Left ventricle myocardium inferior (tissue), 1 donor: Measurements from ENCODE around the gene KCNMA1. TPM values are rescaled to one million over a fixed set of nuclear protein-coding genes. Genes with fewer than 3 reads are reported as not detected.

Source experiments
- DNase-seq: peaks from one replicate; pipeline ENCODE4 v3.0.0-alpha.2; 2020
- H3K27ac ChIP-seq: fragments of 200-600 bp; replicated peaks from 2 replicates; pipeline ENCODE4 v1.8.0; 2021
- H3K27me3 ChIP-seq: fragments of 200-600 bp; 2 replicates; pipeline ENCODE4 v1.8.0; 2021; ENCODE audit warnings: low read depth
- H3K36me3 ChIP-seq: fragments of 200-600 bp; 2 replicates; pipeline ENCODE4 v1.8.0; 2021
- H3K4me1 ChIP-seq: fragments of 200-600 bp; 2 replicates; pipeline ENCODE4 v1.8.0; 2021
- H3K4me3 ChIP-seq: fragments of 200-600 bp; 2 replicates; pipeline ENCODE4 v1.8.0; 2021; ENCODE audit warnings: mild to moderate bottlenecking, moderate library complexity
- H3K9me3 ChIP-seq: fragments of 200-600 bp; replicated peaks from 2 replicates; pipeline ENCODE4 v1.8.0; 2021
- CTCF ChIP-seq: fragments of 200-600 bp; IDR thresholded peaks from 2 replicates; pipeline ENCODE4 v1.8.0; 2021; ENCODE audit warnings: antibody characterized with exemption, mild to moderate bottlenecking, borderline replicate concordance
- intact Hi-C: fragments of 100-400 bp; cut with micrococcal nuclease; formaldehyde crosslinking; loops from one replicate; pipeline ENCODE4 v1.11.0; 2022
- total RNA-seq: library from RNA; stranded (reverse); fragmentation: NEBNext Ultra II Directional; extraction: Animal tissue kit (Norgen Biotek cat#: 25700); gene quantifications from one replicate; pipeline ENCODE4 v1.2.1, GENCODE V29; 2021
- donor health status: DM: no; HTN: yes; CAD: no; lungs with severe emphysema.

KCNMA1 gene
- total RNA-seq, 1 donor from 2014 or later: 1.8 TPM

- TF ChIP-seq CTCF: no peak
- DNase-seq: no peak
- H3K27ac ChIP-seq: no peak overlapping the region
Measured at GRCh38 chr10:77550378-77550777, 87.2 kb downstream of the KCNMA1 start.

GRCh38 chr10:77548671-77549070, 88.9 kb downstream of the KCNMA1 start:
- no peak for TF ChIP-seq CTCF
- no peak overlapping the region for H3K27ac ChIP-seq

More at GRCh38 chr10:77550378-77550777, 87.2 kb downstream of the KCNMA1 start:
- H3K4me1 ChIP-seq: no peaks in the 10 kb centered on the region
- H3K9me3 ChIP-seq: no peaks in the 10 kb centered on the region
- no peak overlapping the region for H3K4me3 ChIP-seq
- H3K27me3 ChIP-seq: peaks cover 37% of the 10 kb centered on the region
- intact Hi-C loops: no loop called here
- no peaks in the 10 kb centered on the region for H3K36me3 ChIP-seq

GRCh38 chr10:77548157-77548556, 89.5 kb downstream of the KCNMA1 start:
- TF ChIP-seq CTCF: no peak
- Histone ChIP-seq H3K4me3 (no peak overlapping the region), H3K4me1 (no peaks in the 10 kb centered on the region), H3K9me3 (peaks cover 7% of the 10 kb centered on the region), H3K36me3 (no peaks in the 10 kb centered on the region), H3K27me3 (peaks cover 34% of the 10 kb centered on the region), H3K27ac (no peak overlapping the region)
- no peak for DNase-seq
- intact Hi-C loops: no loop called here

More at GRCh38 chr10:77548671-77549070, 88.9 kb downstream of the KCNMA1 start:
- H3K4me3 ChIP-seq: no peak overlapping the region
- H3K36me3 ChIP-seq: no peaks in the 10 kb centered on the region
- intact Hi-C loops: no loop called here
- H3K27me3 ChIP-seq: peaks cover 34% of the 10 kb centered on the region
- no peak for DNase-seq
- no peaks in the 10 kb centered on the region for H3K4me1 ChIP-seq
- peaks cover 1% of the 10 kb centered on the region for H3K9me3 ChIP-seq

- intact Hi-C loops: no loop called here
- Histone ChIP-seq H3K27ac (no peak overlapping the region), H3K36me3 (no peaks in the 10 kb centered on the region), H3K4me3 (no peak overlapping the region), H3K4me1 (no peaks in the 10 kb centered on the region), H3K9me3 (peaks cover 12% of the 10 kb centered on the region), H3K27me3 (peaks cover 30% of the 10 kb centered on the region)
- TF ChIP-seq CTCF: no peak
- DNase-seq: no peak
Measured at GRCh38 chr10:77547307-77548050, 90.1 kb downstream of the KCNMA1 start.

GRCh38 chr10:77546042-77546441, 91.6 kb downstream of the KCNMA1 start:
- Histone ChIP-seq H3K27me3 (peaks cover 30% of the 10 kb centered on the region), H3K4me3 (no peak overlapping the region), H3K36me3 (no peaks in the 10 kb centered on the region), H3K27ac (no peak overlapping the region), H3K4me1 (no peaks in the 10 kb centered on the region), H3K9me3 (peaks cover 26% of the 10 kb centered on the region)
- intact Hi-C loops: no loop called here
- no peak for TF ChIP-seq CTCF
- DNase-seq: no peak
